ENCODE data around the gene MLEC. TPM values are rescaled to one million over a fixed set of nuclear protein-coding genes. Genes with fewer than 3 reads are reported as not detected.

MLEC gene
- total and polyA plus RNA-seq, 12 donors, result 68.3 to 555 (median 264) TPM

GRCh38 chr12:120640861-120641833 is 45.8 kb upstream of the MLEC start:
- intact Hi-C loops (cut with DNase I), result loop anchor here (10.0 kb wide), 1 partner anchor 334 kb away; the partner anchor contains the start of gene HNF1A (in 2 of the 2)
- 1 to 11% (median 5%) methylated on average over 5 to 115 of the region's 115 CpGs for WGBS, 4 donors
- Histone ChIP-seq H3K27me3 (peaks cover 11% of the 10 kb centered on the region), H3K4me1 (replicated peaks in 1 of 2) (peaks cover 8 to 13% of the 10 kb centered on the region in 2 donors), H3K27ac (no peak overlapping the region), H3K4me3 (peak overlapping the region in 1 of 4 donors; percentile 57), H3K9me3 (replicated peaks in 1 of 3) (no peaks in the 10 kb centered on the region), H3K36me3 (replicated peaks in 1 of 2) (no peaks in the 10 kb centered on the region)
- no peak for TF ChIP-seq POLR2A (IDR thresholded peaks at IDR 0.05)
- no peak for TF ChIP-seq CTCF (IDR thresholded peaks at IDR 0.05)
- DNase-seq, result peak; percentile 63 to 76 (median 70)

GRCh38 chr12:120642121-120642520 is 44.8 kb upstream of the MLEC start:
- WGBS, 4 donors, result 78 to 89% (median 83%) methylated on average over 8 to 9 of the region's 9 CpGs
- Histone ChIP-seq H3K4me1 (replicated peaks in 1 of 2) (peaks cover 8 to 13% of the 10 kb centered on the region in 2 donors), H3K4me3 (no peak overlapping the region), H3K27ac (no peak overlapping the region), H3K9me3 (replicated peaks in 1 of 3) (no peaks in the 10 kb centered on the region), H3K36me3 (replicated peaks in 1 of 2) (no peaks in the 10 kb centered on the region), H3K27me3 (peaks cover 11% of the 10 kb centered on the region)
- intact Hi-C loops (cut with DNase I), result loop anchor here (10.0 kb wide), 1 partner anchor 333 kb away; the partner anchor contains the start of gene HNF1A (in 2 of the 2)
- DNase-seq, result no peak
- TF ChIP-seq CTCF (IDR thresholded peaks at IDR 0.05) (no peak), POLR2A (IDR thresholded peaks at IDR 0.05) (no peak)

- no peaks in the 10 kb centered on the region for H3K36me3 ChIP-seq (replicated peaks in 1 of 2)
- no peaks in the 10 kb centered on the region for H3K9me3 ChIP-seq (replicated peaks in 1 of 3)
- no peak overlapping the region for H3K27ac ChIP-seq
- WGBS, 4 donors, result 59 to 76% (median 65%) methylated on average over 4 of the region's 4 CpGs
- no peak for TF ChIP-seq POLR2A (IDR thresholded peaks at IDR 0.05)
- no peak for TF ChIP-seq CTCF (IDR thresholded peaks at IDR 0.05)
- intact Hi-C loops (cut with DNase I), result loop anchor here (10.0 kb wide), 1 partner anchor 332 kb away; the partner anchor contains the start of gene HNF1A (in 2 of the 2)
- H3K4me1 ChIP-seq (replicated peaks in 1 of 2), result peaks cover 8 to 13% of the 10 kb centered on the region in 2 donors
- DNase-seq, result no peak
- no peak overlapping the region for H3K4me3 ChIP-seq
- H3K27me3 ChIP-seq, result peaks cover 11% of the 10 kb centered on the region
Observed at GRCh38 chr12:120642826-120643225, 44.1 kb upstream of the MLEC start.

GRCh38 chr12:120643574-120643973 is 43.4 kb upstream of the MLEC start:
- H3K27me3 ChIP-seq, result peaks cover 11% of the 10 kb centered on the region
- intact Hi-C loops (cut with DNase I), result loop anchor here (10.0 kb wide), 1 partner anchor 331 kb away; the partner anchor contains the start of gene HNF1A (in 2 of the 2)
- 78 to 83% (median 79%) methylated on average over 4 of the region's 4 CpGs for WGBS, 4 donors

More at GRCh38 chr12:120643574-120643973, 43.4 kb upstream of the MLEC start:
- TF ChIP-seq CTCF (IDR thresholded peaks at IDR 0.05), result no peak
- no peak for TF ChIP-seq POLR2A (IDR thresholded peaks at IDR 0.05)
- Histone ChIP-seq H3K9me3 (replicated peaks in 1 of 3) (no peaks in the 10 kb centered on the region), H3K4me1 (replicated peaks in 1 of 2) (peaks cover 8 to 13% of the 10 kb centered on the region in 2 donors), H3K27ac (no peak overlapping the region), H3K36me3 (replicated peaks in 1 of 2) (no peaks in the 10 kb centered on the region), H3K4me3 (no peak overlapping the region)
- DNase-seq, result no peak
